ENCODE results near the gene EFHC2.
"Not testable (repeated sequence)": the region's sequence is repeated elsewhere in the genome, so short reads cannot be mapped to it uniquely, and the experiment has no call there.

The EFHC2 gene

GRCh38 chrX:44290718-44291117, 52.8 kb downstream of the EFHC2 start:
- no peak for DNase-seq

- no peak for DNase-seq
Measured at GRCh38 chrX:44282753-44283152, 60.7 kb downstream of the EFHC2 start.

- DNase-seq, result no peak
Measured at GRCh38 chrX:44280116-44280515, 63.4 kb downstream of the EFHC2 start.

GRCh38 chrX:44274096-44274495, 69.4 kb downstream of the EFHC2 start:
- no peak for DNase-seq

- DNase-seq, result no peak
Measured at GRCh38 chrX:44267861-44268260, 75.6 kb downstream of the EFHC2 start.

GRCh38 chrX:44267116-44267515, 76.4 kb downstream of the EFHC2 start:
- DNase-seq, result no peak

- no peak for DNase-seq
Measured at GRCh38 chrX:44265559-44265958, 77.9 kb downstream of the EFHC2 start.

- DNase-seq, result no peak
Measured at GRCh38 chrX:44264936-44265335, 78.5 kb downstream of the EFHC2 start.

- no peak for DNase-seq
Measured at GRCh38 chrX:44261286-44261685, 82.2 kb downstream of the EFHC2 start.

GRCh38 chrX:44260609-44261008, 82.9 kb downstream of the EFHC2 start:
- no peak for DNase-seq

GRCh38 chrX:44255742-44256141, 87.7 kb downstream of the EFHC2 start:
- not testable (repeated sequence) for DNase-seq

- DNase-seq, result no peak
Measured at GRCh38 chrX:44253575-44253942, 89.9 kb downstream of the EFHC2 start.

- DNase-seq, result not testable (repeated sequence)
Measured at GRCh38 chrX:44252688-44253574, 90.5 kb downstream of the EFHC2 start.

GRCh38 chrX:44247468-44247867, 96.0 kb downstream of the EFHC2 start:
- DNase-seq, result no peak

GRCh38 chrX:44246826-44247225, 96.6 kb downstream of the EFHC2 start:
- no peak for DNase-seq

GRCh38 chrX:44245733-44246132, 97.7 kb downstream of the EFHC2 start:
- no peak for DNase-seq

GRCh38 chrX:44244008-44244407, 99.5 kb downstream of the EFHC2 start:
- DNase-seq, result peak; percentile 40

GRCh38 chrX:44241546-44241945, 101.9 kb downstream of the EFHC2 start:
- no peak for DNase-seq

GRCh38 chrX:44240036-44240435, 103.4 kb downstream of the EFHC2 start:
- DNase-seq, result no peak

GRCh38 chrX:44239036-44239435, 104.4 kb downstream of the EFHC2 start:
- no peak for DNase-seq

GRCh38 chrX:44235534-44235933, 107.9 kb downstream of the EFHC2 start:
- no peak for DNase-seq

GRCh38 chrX:44234541-44234940, 108.9 kb downstream of the EFHC2 start:
- DNase-seq, result no peak

GRCh38 chrX:44234116-44234515, 109.4 kb downstream of the EFHC2 start:
- no peak for DNase-seq

- DNase-seq, result no peak
Measured at GRCh38 chrX:44232081-44232480, 111.4 kb downstream of the EFHC2 start.

GRCh38 chrX:44228621-44229020, 114.9 kb downstream of the EFHC2 start:
- no peak for DNase-seq

Measured in retina (tissue), 1 donor.